ENCODE results near the gene SPHK2.
A peak's percentile ranks its signal among the peaks of the same experiment; 100 is the strongest.

The SPHK2 gene

GRCh38 chr19:48645620-48646000 is 26.3 kb downstream of the SPHK2 start:
- Histone ChIP-seq H4K20me1 (ENCODE audit: insufficient read depth, low read length) (no peaks in the 10 kb centered on the region), H3K4me2 (ENCODE audit: insufficient read depth, low read length) (peak overlapping the region; percentile 70), H3K9me3 (ENCODE audit: insufficient read depth, low read length, severe bottlenecking) (no peaks in the 10 kb centered on the region), H3K79me2 (ENCODE audit: insufficient read depth, low read length) (no peaks in the 10 kb centered on the region), H3K36me3 (ENCODE audit: insufficient read depth, low read length) (no peaks in the 10 kb centered on the region), H2AFZ (ENCODE audit: low read depth, low read length) (peak overlapping the region; percentile 78), H3K4me3 (ENCODE audit: low read depth in 1 of 2, low read length in 2 of 2) (peak overlapping the region in 1 of 2 experiments; percentile 54; a peak in 3 of 4 replicates), H3K9ac (ENCODE audit: low read depth, low read length) (peak overlapping the region; percentile 54), H3K27ac (ENCODE audit: low read length) (peak overlapping the region; percentile 55), H3K27me3 (ENCODE audit: insufficient read depth, low read length, poor library complexity) (no peaks in the 10 kb centered on the region), H3K4me1 (ENCODE audit: insufficient read depth, low read length) (peaks cover 45% of the 10 kb centered on the region)
- DNase-seq (no peak), ATAC-seq (ENCODE audit: insufficient read depth, low read depth) (no peak)
- TF ChIP-seq EZH2 (IDR thresholded peaks at IDR 0.05; ENCODE audit: borderline replicate concordance, low read depth, low read length, severe bottlenecking): no peak
- TF ChIP-seq, protein P1, sequence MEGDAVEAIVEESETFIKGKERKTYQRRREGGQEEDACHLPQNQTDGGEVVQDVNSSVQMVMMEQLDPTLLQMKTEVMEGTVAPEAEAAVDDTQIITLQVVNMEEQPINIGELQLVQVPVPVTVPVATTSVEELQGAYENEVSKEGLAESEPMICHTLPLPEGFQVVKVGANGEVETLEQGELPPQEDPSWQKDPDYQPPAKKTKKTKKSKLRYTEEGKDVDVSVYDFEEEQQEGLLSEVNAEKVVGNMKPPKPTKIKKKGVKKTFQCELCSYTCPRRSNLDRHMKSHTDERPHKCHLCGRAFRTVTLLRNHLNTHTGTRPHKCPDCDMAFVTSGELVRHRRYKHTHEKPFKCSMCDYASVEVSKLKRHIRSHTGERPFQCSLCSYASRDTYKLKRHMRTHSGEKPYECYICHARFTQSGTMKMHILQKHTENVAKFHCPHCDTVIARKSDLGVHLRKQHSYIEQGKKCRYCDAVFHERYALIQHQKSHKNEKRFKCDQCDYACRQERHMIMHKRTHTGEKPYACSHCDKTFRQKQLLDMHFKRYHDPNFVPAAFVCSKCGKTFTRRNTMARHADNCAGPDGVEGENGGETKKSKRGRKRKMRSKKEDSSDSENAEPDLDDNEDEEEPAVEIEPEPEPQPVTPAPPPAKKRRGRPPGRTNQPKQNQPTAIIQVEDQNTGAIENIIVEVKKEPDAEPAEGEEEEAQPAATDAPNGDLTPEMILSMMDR (IDR thresholded peaks at IDR 0.05; ENCODE audit: borderline replicate concordance, extremely low read depth, low read length, poor library complexity, severe bottlenecking): no peak

GRCh38 chr19:48646001-48646721 is 26.9 kb downstream of the SPHK2 start, which contains the start of gene CA11:
Gene CA11, minus strand, starts transcription at chr19:48646187. Its CDS starts 555 bp downstream, at chr19:48645632.
- H3K4me1 ChIP-seq (ENCODE audit: insufficient read depth, low read length): peaks cover 45% of the 10 kb centered on the region
- no peaks in the 10 kb centered on the region for H3K79me2 ChIP-seq (ENCODE audit: insufficient read depth, low read length)
- peak within 1 kb of the TSS; percentile 70 for H3K4me2 ChIP-seq (ENCODE audit: insufficient read depth, low read length)
- peak within 1 kb of the TSS; percentile 54 for H3K9ac ChIP-seq (ENCODE audit: low read depth, low read length)
- H3K27ac ChIP-seq (ENCODE audit: low read length): peak within 1 kb of the TSS; percentile 73
- no peaks in the 10 kb centered on the region for H4K20me1 ChIP-seq (ENCODE audit: insufficient read depth, low read length)
- H2AFZ ChIP-seq (ENCODE audit: low read depth, low read length): peak within 1 kb of the TSS; percentile 78
- H3K4me3 ChIP-seq (ENCODE audit: low read depth in 1 of 2, low read length in 2 of 2): peak within 1 kb of the TSS; percentile 11 to 54; a peak in 3 of 4 replicates
- ATAC-seq (ENCODE audit: insufficient read depth, low read depth) (peak; percentile 85), DNase-seq (peak; percentile 96)
- H3K9me3 ChIP-seq (ENCODE audit: insufficient read depth, low read length, severe bottlenecking): no peaks in the 10 kb centered on the region
- no peak for TF ChIP-seq EZH2 (IDR thresholded peaks at IDR 0.05; ENCODE audit: borderline replicate concordance, low read depth, low read length, severe bottlenecking)
- TF ChIP-seq, protein P1 (IDR thresholded peaks at IDR 0.05; ENCODE audit: borderline replicate concordance, extremely low read depth, low read length, poor library complexity, severe bottlenecking): peak; percentile 100
- H3K27me3 ChIP-seq (ENCODE audit: insufficient read depth, low read length, poor library complexity): no peaks in the 10 kb centered on the region
- H3K36me3 ChIP-seq (ENCODE audit: insufficient read depth, low read length): no peaks in the 10 kb centered on the region

GRCh38 chr19:48646722-48647216 is 27.5 kb downstream of the SPHK2 start:
- DNase-seq (no peak), ATAC-seq (ENCODE audit: insufficient read depth, low read depth) (no peak; the same call in 2 of the 3 replicates)

More at GRCh38 chr19:48646722-48647216, 27.5 kb downstream of the SPHK2 start:
- Histone ChIP-seq H3K79me2 (ENCODE audit: insufficient read depth, low read length) (no peaks in the 10 kb centered on the region), H3K27ac (ENCODE audit: low read length) (peak overlapping the region; percentile 73), H4K20me1 (ENCODE audit: insufficient read depth, low read length) (no peaks in the 10 kb centered on the region), H3K36me3 (ENCODE audit: insufficient read depth, low read length) (no peaks in the 10 kb centered on the region), H3K27me3 (ENCODE audit: insufficient read depth, low read length, poor library complexity) (no peaks in the 10 kb centered on the region), H3K4me1 (ENCODE audit: insufficient read depth, low read length) (peaks cover 45% of the 10 kb centered on the region), H3K9ac (ENCODE audit: low read depth, low read length) (peak overlapping the region; percentile 54), H2AFZ (ENCODE audit: low read depth, low read length) (peak overlapping the region; percentile 69), H3K4me3 (ENCODE audit: low read depth in 1 of 2, low read length in 2 of 2) (peak overlapping the region in 1 of 2 experiments; percentile 54; a peak in 2 of 4 replicates), H3K9me3 (ENCODE audit: insufficient read depth, low read length, severe bottlenecking) (no peaks in the 10 kb centered on the region), H3K4me2 (ENCODE audit: insufficient read depth, low read length) (peak overlapping the region; percentile 70)
- TF ChIP-seq, protein P1 (IDR thresholded peaks at IDR 0.05; ENCODE audit: borderline replicate concordance, extremely low read depth, low read length, poor library complexity, severe bottlenecking): no peak
- TF ChIP-seq EZH2 (IDR thresholded peaks at IDR 0.05; ENCODE audit: borderline replicate concordance, low read depth, low read length, severe bottlenecking): no peak

All from DND-41 (cell line).